Measurements from ENCODE around the gene ARHGAP4.

Gene ARHGAP4

GRCh38 chrX:153903238-153903980 lies 22.7 kb downstream of the ARHGAP4 start:
- DNase-seq = no peak

GRCh38 chrX:153902385-153902784 lies 23.7 kb downstream of the ARHGAP4 start:
- DNase-seq = no peak

- DNase-seq = no peak
Observed at GRCh38 chrX:153901753-153902140, 24.3 kb downstream of the ARHGAP4 start.

GRCh38 chrX:153900831-153901752 lies 25.0 kb downstream of the ARHGAP4 start:
- peak; percentile 23 for DNase-seq

GRCh38 chrX:153897899-153898298 lies 28.2 kb downstream of the ARHGAP4 start:
- no peak for DNase-seq

- DNase-seq = no peak
Observed at GRCh38 chrX:153889123-153889522, 36.9 kb downstream of the ARHGAP4 start.

GRCh38 chrX:153888344-153888743 lies 37.7 kb downstream of the ARHGAP4 start:
- no peak for DNase-seq

- no peak for DNase-seq
Observed at GRCh38 chrX:153887385-153887784, 38.7 kb downstream of the ARHGAP4 start.

GRCh38 chrX:153886915-153887314 lies 39.1 kb downstream of the ARHGAP4 start:
- no peak for DNase-seq

- no peak for DNase-seq
Observed at GRCh38 chrX:153885968-153886903, 39.8 kb downstream of the ARHGAP4 start, which contains the start of gene L1CAM. Gene L1CAM (minus strand): TSS chrX:153886173. CDS start chrX:153875836, 10,337 bp downstream.

- DNase-seq = no peak
Observed at GRCh38 chrX:153885208-153885787, 40.8 kb downstream of the ARHGAP4 start.

- peak; percentile 31 for DNase-seq
Observed at GRCh38 chrX:153884590-153884989, 41.5 kb downstream of the ARHGAP4 start.

GRCh38 chrX:153884136-153884535 lies 41.9 kb downstream of the ARHGAP4 start:
- no peak for DNase-seq

- no peak for DNase-seq
Observed at GRCh38 chrX:153883163-153883843, 42.8 kb downstream of the ARHGAP4 start.

- no peak for DNase-seq
Observed at GRCh38 chrX:153882557-153882956, 43.5 kb downstream of the ARHGAP4 start.

- DNase-seq = no peak
Observed at GRCh38 chrX:153882086-153882498, 44.0 kb downstream of the ARHGAP4 start.

- DNase-seq = no peak
Observed at GRCh38 chrX:153881281-153881680, 44.8 kb downstream of the ARHGAP4 start.

GRCh38 chrX:153880440-153880815 lies 45.6 kb downstream of the ARHGAP4 start:
- DNase-seq = no peak

- no peak for DNase-seq
Observed at GRCh38 chrX:153879741-153880439, 46.2 kb downstream of the ARHGAP4 start.

- DNase-seq = peak; percentile 63
Observed at GRCh38 chrX:153878969-153879653, 47.0 kb downstream of the ARHGAP4 start.

Data from DMS79 (cell line).